ENCODE data around the gene ATF6B. TPM values are rescaled to one million over a fixed set of nuclear protein-coding genes. Genes with fewer than 3 reads are reported as not detected.

The ATF6B gene
- total RNA-seq, 1 experiment from 2014 or later, result 45.3 TPM

GRCh38 chr6:32079566-32080290, 48.3 kb downstream of the ATF6B start:
- H2BK5ac ChIP-seq (ENCODE audit: insufficient read length, low read length), result no peak overlapping the region
- H3K23me2 ChIP-seq (ENCODE audit: insufficient read length, low read depth, low read length, poor library complexity, severe bottlenecking), result no peaks in the 10 kb centered on the region
- no peak overlapping the region for H3K23ac ChIP-seq (ENCODE audit: insufficient read length, low read depth, low read length)
- H3K4me1 ChIP-seq (ENCODE audit: insufficient read depth, low read length), result no peaks in the 10 kb centered on the region
- H2BK15ac ChIP-seq (ENCODE audit: low read depth, low read length), result no peak overlapping the region; the same call in 1 of the 2 replicates
- H2AFZ ChIP-seq (ENCODE audit: low read length), result no peak overlapping the region
- no peaks in the 10 kb centered on the region for H3K79me2 ChIP-seq (ENCODE audit: insufficient read depth, low read length)
- H4K8ac ChIP-seq (replicated peaks; ENCODE audit: insufficient read length, low read depth, low read length), result no peak overlapping the region
- DNase-seq, result no peak
- H3K79me1 ChIP-seq (ENCODE audit: insufficient read depth, low read depth, low read length, poor library complexity, severe bottlenecking), result no peaks in the 10 kb centered on the region
- Mint-ChIP-seq H3K4me1 (0 out of 4 replicates have a peak, but pooled peaks cover 0 to 2% of the 10 kb centered on the region in 2 experiments), H3K27me3 (ENCODE audit: low read depth) (peaks cover 9% of the 10 kb centered on the region), H3K4me3 (no peak overlapping the region; a peak in 1 of 5 replicates), H3K27ac (no peak overlapping the region; a peak in 1 of 7 replicates), H3K36me3 (ENCODE audit: insufficient read depth in 1 of 3, low read depth in 3 of 3) (no peaks in the 10 kb centered on the region; a peak in 1 of 7 replicates), H3K9me3 (no peaks in the 10 kb centered on the region)
- H3K27ac ChIP-seq (ENCODE audit: insufficient read length, low read depth, low read length), result no peak overlapping the region
- H2BK20ac ChIP-seq (ENCODE audit: low read depth, low read length, poor library complexity, severe bottlenecking), result no peak overlapping the region
- H3K9ac ChIP-seq (ENCODE audit: extremely low read depth, insufficient read length, low read length), result no peak overlapping the region
- H3K27me3 ChIP-seq (ENCODE audit: insufficient read depth, low read length), result no peaks in the 10 kb centered on the region
- no peak overlapping the region for H3K4me2 ChIP-seq (ENCODE audit: insufficient read depth, insufficient read length, low read length)
- H4K20me1 ChIP-seq (ENCODE audit: control insufficient read depth, insufficient read depth, insufficient read length), result no peaks in the 10 kb centered on the region
- no peak overlapping the region for H3K4ac ChIP-seq (ENCODE audit: low read depth, low read length)
- H3K9me3 ChIP-seq (ENCODE audit: control insufficient read depth, low read depth, low read length), result no peaks in the 10 kb centered on the region
- H3T11ph ChIP-seq (ENCODE audit: low read length), result no peak overlapping the region
- no peak overlapping the region; the same call in 1 of the 2 replicates for H3K14ac ChIP-seq (ENCODE audit: insufficient read depth, low read length)
- no CpG with 5 or more reads among the region's 7 CpGs for WGBS (ENCODE audit: extremely low coverage, insufficient read length, low lambda C conversion rate)
- H3K56ac ChIP-seq (ENCODE audit: insufficient read length, low read depth, low read length), result no peak overlapping the region
- H2BK12ac ChIP-seq (ENCODE audit: insufficient read length, low read depth, low read length), result no peak overlapping the region
- no peak overlapping the region for H4K91ac ChIP-seq (ENCODE audit: insufficient read length, low read depth, low read length)
- H3K18ac ChIP-seq (ENCODE audit: insufficient read length, low read depth, low read length), result no peak overlapping the region
- H4K5ac ChIP-seq (ENCODE audit: insufficient read length, low read depth, low read length), result no peak overlapping the region
- no peak for TF ChIP-seq CTCF (conservative IDR thresholded peaks at IDR 0.05)
- no peak overlapping the region for H2AK5ac ChIP-seq (ENCODE audit: insufficient read length, low read length)
- H2BK120ac ChIP-seq (ENCODE audit: low read depth, low read length, poor library complexity, severe bottlenecking), result no peak overlapping the region

Measured in H9 (cell line).